ENCODE results near the gene PTPRO. TPM values are rescaled to one million over a fixed set of nuclear protein-coding genes. Genes with fewer than 3 reads are reported as not detected.

The PTPRO gene
- total RNA-seq, 1 donor from 2014 or later: 0.49 TPM

DNA sequence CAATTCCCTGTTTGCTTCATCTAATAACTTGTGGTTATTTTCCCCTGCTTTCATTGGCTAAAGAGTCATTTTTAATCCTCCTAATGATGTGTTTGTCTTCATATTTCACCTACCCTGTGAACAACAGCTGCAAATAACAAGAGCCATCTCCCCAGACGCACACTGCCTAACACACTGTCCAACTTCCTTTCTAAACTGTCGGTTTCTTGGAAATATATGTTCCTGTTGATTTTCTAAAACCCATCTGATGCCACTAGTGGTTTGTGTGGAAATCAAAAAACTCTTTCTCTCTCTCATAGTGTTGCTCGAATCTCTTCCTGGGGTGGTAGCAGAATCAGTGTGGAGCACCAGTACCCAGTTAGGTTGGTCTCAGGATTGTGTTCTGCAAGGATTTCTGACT is 240.0 kb downstream of the PTPRO start:
- no peak overlapping the region for H3K4me3 ChIP-seq
- no peaks in the 10 kb centered on the region for H3K4me1 ChIP-seq
- H3K27me3 ChIP-seq: no peaks in the 10 kb centered on the region
- intact Hi-C loops (cut with DNase I): no loop called here
- DNase-seq (ENCODE audit: extremely low spot score in 2 of 2): no peak
- no peak overlapping the region for H3K27ac ChIP-seq
- H3K9me3 ChIP-seq: no peaks in the 10 kb centered on the region
- H3K36me3 ChIP-seq: no peaks in the 10 kb centered on the region
- no peak for TF ChIP-seq POLR2AphosphoS5 (IDR thresholded peaks at IDR 0.05; ENCODE audit: insufficient read depth in 1 of 2, low read depth in 1 of 2)
- no peak for TF ChIP-seq POLR2A (IDR thresholded peaks at IDR 0.05)
- TF ChIP-seq, protein P1, sequence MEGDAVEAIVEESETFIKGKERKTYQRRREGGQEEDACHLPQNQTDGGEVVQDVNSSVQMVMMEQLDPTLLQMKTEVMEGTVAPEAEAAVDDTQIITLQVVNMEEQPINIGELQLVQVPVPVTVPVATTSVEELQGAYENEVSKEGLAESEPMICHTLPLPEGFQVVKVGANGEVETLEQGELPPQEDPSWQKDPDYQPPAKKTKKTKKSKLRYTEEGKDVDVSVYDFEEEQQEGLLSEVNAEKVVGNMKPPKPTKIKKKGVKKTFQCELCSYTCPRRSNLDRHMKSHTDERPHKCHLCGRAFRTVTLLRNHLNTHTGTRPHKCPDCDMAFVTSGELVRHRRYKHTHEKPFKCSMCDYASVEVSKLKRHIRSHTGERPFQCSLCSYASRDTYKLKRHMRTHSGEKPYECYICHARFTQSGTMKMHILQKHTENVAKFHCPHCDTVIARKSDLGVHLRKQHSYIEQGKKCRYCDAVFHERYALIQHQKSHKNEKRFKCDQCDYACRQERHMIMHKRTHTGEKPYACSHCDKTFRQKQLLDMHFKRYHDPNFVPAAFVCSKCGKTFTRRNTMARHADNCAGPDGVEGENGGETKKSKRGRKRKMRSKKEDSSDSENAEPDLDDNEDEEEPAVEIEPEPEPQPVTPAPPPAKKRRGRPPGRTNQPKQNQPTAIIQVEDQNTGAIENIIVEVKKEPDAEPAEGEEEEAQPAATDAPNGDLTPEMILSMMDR (IDR thresholded peaks at IDR 0.05): no peak

DNA sequence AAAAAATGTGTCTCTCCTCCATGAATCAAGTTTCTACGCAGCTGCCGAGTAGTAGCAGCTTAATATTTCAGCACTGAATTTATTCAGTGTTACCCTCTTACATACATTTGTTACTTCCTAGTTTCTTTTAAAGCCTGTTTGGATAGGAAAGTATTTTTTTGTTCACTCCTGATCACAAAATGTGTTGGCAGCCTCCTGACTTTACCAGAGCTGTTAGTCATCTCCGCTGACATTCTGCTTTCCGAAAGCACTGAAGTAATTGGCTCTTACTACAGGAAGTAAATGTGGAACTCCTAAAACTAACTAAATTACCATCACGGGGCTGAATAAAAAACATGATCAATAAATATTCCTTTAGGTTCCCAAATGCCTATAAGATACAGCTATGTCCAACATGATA is 241.4 kb downstream of the PTPRO start:
- Histone ChIP-seq H3K4me3 (no peak overlapping the region), H3K36me3 (no peaks in the 10 kb centered on the region), H3K4me1 (no peaks in the 10 kb centered on the region), H3K27me3 (no peaks in the 10 kb centered on the region), H3K27ac (no peak overlapping the region), H3K9me3 (no peaks in the 10 kb centered on the region)
- no peak for DNase-seq (ENCODE audit: extremely low spot score in 2 of 2)
- intact Hi-C loops (cut with DNase I): no loop called here
- TF ChIP-seq, protein P1 (IDR thresholded peaks at IDR 0.05): no peak
- TF ChIP-seq POLR2AphosphoS5 (IDR thresholded peaks at IDR 0.05; ENCODE audit: insufficient read depth in 1 of 2, low read depth in 1 of 2): peak in 1 of 2 donors; percentile 40

DNA sequence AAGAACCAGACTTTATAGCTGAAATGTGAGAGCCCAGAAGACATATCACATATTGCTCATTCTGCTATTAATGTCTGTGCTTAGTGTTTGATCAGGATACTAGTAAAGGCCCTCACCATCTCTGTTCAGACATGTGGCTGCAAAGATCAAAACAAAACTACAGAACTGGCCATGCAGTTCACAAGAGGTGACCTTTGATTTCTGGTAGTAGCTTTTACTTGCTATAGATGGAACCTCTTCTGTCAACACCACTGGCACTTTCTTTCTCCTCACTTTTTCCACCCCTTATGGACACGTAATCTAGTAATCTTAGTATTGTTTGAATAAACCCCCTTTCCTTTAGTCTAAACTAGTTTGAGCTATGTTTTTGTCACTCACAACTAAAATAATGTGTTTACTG is 252.0 kb downstream of the PTPRO start:
- H3K4me1 ChIP-seq: no peaks in the 10 kb centered on the region
- DNase-seq (ENCODE audit: extremely low spot score in 2 of 2): no peak
- intact Hi-C loops (cut with DNase I): no loop called here
- TF ChIP-seq, protein P1 (IDR thresholded peaks at IDR 0.05): no peak
- TF ChIP-seq POLR2A (IDR thresholded peaks at IDR 0.05) (no peak), POLR2AphosphoS5 (IDR thresholded peaks at IDR 0.05; ENCODE audit: insufficient read depth in 1 of 2, low read depth in 1 of 2) (no peak)
- no peaks in the 10 kb centered on the region for H3K9me3 ChIP-seq
- no peaks in the 10 kb centered on the region for H3K27me3 ChIP-seq
- H3K4me3 ChIP-seq: no peak overlapping the region
- H3K27ac ChIP-seq: no peak overlapping the region
- no peaks in the 10 kb centered on the region for H3K36me3 ChIP-seq

DNA sequence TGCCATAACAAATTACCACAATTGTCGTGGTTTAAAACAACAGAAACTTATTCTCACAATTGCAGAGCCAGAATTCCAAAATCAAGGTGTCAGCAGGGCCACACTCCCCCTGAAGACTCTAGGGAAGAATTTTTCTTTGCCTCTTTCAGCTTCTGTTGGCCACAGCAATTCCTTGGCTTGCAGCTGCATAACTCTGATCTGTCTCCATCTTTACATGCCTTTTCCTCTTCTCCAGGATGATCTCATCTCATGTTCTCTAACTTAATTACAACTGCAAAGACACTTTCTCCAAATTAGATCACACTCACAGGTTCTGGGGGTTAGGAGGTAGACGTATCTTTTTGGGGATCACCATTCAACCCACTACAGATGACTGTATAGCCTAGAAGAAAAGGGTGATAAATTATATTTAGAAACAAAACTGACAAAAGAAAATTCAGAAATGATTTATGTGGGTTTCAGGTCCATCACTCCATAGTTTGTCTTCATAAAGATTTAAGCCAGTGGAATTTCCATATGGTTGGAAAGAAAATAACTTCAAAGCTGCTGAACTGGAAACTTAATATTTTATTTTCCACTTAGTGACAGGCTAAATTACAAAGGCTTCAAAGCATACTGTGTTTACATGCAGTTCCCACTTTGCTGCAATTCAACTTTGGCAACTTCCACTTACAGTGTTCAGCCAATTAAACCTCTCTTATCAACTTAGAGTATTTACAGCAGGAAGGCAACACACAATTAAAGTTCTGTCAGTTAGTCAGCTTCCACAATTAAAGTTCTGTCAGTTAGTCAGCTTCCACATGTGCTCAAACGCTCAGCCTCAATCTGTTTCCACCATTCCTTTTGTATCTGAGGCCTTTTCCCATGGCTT is 253.6 kb downstream of the PTPRO start:
- no peak for DNase-seq (ENCODE audit: extremely low spot score in 2 of 2)
- no peaks in the 10 kb centered on the region for H3K36me3 ChIP-seq
- no peaks in the 10 kb centered on the region for H3K9me3 ChIP-seq
- TF ChIP-seq, protein P1 (IDR thresholded peaks at IDR 0.05): no peak
- TF ChIP-seq POLR2A (IDR thresholded peaks at IDR 0.05) (no peak), POLR2AphosphoS5 (IDR thresholded peaks at IDR 0.05; ENCODE audit: insufficient read depth in 1 of 2, low read depth in 1 of 2) (no peak)
- no peak overlapping the region for H3K27ac ChIP-seq
- no peaks in the 10 kb centered on the region for H3K27me3 ChIP-seq
- no peak overlapping the region for H3K4me3 ChIP-seq
- intact Hi-C loops (cut with DNase I): no loop called here
- no peaks in the 10 kb centered on the region for H3K4me1 ChIP-seq

DNA sequence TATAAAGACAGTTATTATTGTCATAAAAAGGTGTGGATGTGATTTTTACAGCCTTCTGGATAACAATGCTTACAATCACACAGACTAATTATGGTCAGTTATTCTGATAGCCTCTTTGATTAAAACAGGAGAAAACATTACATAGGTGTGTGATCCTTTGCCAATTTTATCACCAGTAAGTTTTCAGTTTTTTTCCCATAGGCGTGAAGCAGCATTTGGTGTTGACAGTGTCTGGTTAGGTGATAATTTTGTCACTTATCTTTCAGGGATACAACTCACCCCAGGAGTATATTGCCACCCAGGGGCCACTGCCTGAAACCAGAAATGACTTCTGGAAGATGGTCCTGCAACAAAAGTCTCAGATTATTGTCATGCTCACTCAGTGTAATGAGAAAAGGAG is 258.1 kb downstream of the PTPRO start:
- H3K9me3 ChIP-seq: no peaks in the 10 kb centered on the region
- H3K36me3 ChIP-seq: no peaks in the 10 kb centered on the region
- no peaks in the 10 kb centered on the region for H3K4me1 ChIP-seq
- intact Hi-C loops (cut with DNase I): no loop called here
- TF ChIP-seq POLR2A (IDR thresholded peaks at IDR 0.05) (no peak), POLR2AphosphoS5 (IDR thresholded peaks at IDR 0.05; ENCODE audit: insufficient read depth in 1 of 2, low read depth in 1 of 2) (no peak)
- TF ChIP-seq, protein P1 (IDR thresholded peaks at IDR 0.05): no peak
- H3K27ac ChIP-seq: no peak overlapping the region
- no peak overlapping the region for H3K4me3 ChIP-seq
- no peaks in the 10 kb centered on the region for H3K27me3 ChIP-seq
- DNase-seq (ENCODE audit: extremely low spot score in 2 of 2): no peak
